GM19452 (cell line): Measurements from ENCODE around the gene TTC7B.

ENCODE experiments used
- ATAC-seq: cut with Tn5 transposase; IDR thresholded peaks from one replicate; pipeline ENCODE4 v1.9.1; 2021; ENCODE audit not compliant: unreplicated experiment

Gene TTC7B

DNA sequence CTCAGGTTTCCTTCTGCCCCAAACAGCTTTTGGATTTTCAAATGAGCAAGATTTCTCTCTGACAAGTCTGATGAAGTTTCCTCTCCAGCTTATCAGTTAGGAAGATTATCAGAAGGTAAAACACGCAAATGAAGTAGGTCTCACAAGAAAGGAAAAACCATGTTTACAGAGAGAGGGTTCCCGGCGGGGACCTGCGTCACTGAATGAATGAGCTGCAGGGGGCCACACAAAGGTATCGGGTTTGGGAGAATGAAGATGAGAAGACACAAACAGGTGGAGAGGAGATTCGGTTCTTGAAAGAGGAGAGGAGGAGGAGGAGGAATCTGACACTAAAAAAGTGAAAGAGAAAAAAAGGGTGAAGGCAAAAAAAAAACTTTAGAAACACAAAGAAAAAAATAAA lies 210.8 kb downstream of the TTC7B start:
- no peak for ATAC-seq

DNA sequence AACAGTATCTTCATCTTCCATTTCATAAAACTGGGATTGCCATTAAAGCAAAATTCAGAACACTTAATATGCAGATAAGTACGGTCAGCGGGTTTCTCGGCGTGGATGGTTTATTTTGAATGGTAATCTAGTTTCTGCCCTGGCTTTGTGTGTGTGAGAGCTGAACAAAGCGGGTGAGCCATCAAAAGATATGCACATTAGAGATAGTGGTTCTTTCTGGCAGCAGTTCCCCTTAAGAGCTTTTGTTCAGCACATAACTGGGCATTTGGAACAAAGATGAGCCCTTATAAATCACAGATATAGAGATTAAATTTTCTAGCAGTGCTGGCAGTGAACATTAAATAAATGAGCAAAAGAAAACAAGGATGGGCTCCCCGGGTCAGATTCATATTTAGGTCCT lies 211.9 kb downstream of the TTC7B start:
- no peak for ATAC-seq

DNA sequence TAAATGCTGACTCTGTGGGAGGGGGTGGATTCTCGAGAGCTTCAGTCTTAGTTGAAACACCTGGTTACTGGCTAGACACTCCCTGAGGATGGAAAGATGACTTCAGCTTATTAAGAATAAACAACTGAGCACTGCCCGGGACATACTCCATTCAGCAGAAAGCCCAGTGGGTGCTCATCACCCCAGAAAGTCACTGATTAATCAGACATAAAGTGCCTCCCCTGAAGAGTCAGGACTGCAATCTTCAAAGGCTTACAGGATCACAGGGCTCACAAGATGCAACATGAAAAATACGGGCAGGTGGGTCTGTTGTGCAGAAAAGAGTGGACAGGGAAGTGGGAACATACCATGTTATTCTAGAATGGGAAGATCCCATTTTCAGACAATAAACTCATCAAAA lies 212.4 kb downstream of the TTC7B start:
- no peak for ATAC-seq

DNA sequence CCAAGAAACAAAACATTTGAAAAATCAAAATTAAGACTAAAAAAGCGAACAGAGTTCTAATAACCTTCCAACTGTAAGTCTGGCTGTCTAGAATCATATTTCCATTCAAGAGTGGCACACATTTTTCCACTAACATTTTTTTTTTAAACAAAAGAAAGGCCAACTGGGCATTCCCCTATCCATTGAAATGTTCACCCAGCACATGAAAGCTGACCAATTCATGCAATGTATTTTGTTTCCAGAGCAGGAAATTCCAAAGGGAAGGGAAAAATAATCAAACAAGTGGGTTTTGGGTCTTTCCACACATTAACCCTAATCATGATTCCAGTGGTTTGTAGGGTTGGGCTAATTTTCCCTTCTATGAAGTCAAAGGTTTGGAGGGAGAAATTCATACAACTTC lies 212.9 kb downstream of the TTC7B start:
- ATAC-seq, result no peak

DNA sequence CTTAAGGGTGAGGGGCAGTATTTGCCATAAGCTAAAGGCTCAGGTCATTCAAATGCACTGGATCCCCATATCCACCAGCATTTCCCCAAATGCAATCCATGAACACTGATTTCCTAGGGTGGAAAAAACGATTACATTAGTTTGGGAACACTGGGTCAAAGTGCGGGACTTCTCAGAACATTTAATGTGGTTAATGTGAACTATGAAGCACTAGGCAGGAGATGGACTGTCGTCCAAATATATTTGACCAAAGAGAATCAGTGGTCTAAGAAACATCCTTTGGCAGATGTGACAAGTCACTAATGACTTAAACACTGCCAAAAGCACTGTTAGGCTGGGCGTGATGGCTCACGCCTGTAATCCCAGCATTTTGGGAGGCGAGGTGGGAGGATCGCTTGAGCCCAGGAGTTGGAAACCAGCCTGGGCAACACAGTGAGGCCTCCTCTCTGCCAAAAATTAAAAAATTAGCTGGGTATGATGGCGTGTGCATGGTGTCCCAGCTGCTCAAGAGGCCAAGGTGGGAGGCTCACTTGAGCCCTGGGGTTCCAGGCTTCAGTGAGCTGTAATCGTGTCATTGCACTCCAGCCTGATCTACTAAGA lies 214.0 kb downstream of the TTC7B start:
- ATAC-seq, result no peak

DNA sequence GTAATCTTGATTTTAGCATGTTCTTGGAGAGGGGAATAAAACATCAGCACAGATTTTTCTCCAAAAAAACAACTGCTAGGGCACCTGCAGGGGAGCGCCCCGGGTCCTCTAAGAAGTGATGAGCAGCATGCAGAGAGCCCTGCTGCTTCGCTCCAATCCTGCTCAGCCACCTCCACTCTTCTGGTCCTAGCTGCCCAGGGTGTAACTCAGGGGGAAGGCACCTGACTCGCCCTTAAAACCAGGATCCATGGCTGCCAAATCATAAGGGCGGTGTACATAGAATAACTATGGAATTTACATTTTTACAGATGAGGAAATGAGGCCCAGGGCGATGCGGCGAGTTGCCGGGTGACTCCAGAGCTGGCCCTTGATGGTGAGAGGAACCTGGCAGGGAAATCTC lies 214.7 kb downstream of the TTC7B start:
- no peak for ATAC-seq

DNA sequence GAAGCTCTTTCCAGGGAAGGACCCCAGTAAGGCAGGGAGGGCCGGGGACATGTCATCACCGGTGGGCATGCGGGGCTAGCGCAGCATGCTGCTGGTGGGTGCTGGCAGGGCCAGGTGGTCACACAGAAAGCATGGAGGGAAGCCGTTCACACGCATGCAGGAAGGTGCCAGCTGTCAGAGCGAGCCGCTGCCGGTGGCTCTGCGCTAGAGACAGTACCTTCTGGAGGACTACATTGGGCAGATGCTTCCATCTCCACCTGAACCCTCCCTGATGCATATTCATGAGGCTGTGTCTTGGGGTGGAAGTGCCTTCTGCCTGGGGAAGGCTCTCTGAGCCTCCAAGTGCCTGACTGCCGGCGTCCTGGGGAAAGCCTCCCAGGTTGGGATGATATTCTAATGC lies 215.6 kb downstream of the TTC7B start:
- no peak for ATAC-seq

DNA sequence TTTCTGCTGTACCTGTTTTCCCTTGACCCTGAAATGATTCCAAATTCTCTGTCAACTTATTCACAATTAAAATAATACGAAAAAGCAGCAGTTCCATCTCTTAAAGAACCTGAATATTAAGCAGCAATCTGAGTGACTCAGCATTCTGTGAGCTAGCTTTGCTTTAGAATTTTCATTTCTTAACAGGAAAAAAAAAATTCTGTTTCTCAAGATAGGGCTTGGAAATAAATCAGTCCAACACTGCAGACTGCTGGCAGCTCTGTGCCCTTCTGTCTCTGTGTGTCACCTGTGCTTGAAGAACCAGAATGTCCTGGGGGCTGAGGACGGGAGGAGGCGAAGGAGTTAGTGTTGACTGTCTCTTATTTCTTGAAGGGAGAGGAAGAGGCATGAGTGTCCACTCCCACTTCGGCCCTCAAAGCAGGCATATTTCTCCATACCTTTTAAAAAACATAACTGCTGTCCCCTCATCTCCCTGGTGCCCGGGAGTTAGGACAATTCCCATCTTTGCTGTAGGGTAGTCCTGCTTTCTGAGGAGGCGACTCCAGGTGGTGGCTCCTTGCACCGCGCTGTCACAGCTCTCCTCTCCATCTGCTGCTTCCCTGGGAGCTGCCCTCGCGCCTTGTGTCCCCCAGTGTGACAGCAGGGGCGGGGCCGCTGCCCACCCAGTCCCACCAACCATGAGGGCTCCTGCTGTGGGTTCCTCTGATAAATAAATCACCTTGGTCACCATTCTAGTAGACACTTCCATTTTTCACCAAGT lies 216.3 kb downstream of the TTC7B start:
- no peak for ATAC-seq

DNA sequence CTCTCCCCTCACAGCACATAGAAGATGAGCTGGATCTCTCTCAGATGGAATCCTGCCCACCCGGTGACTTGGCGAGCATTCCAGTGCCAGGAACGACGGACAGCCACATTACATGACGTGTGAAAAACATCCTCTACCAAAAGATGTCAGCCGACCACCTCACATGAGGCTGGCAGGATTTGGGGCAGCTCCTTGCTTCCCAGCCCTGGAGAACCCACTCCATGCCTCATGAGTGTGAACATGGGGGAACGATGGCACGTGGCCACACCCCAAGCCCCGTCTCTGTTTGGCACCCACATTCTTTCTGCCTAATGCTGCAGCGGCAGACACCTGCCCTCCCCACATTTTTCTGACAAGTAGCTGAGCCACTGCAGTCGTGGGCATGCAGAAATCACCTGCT lies 216.9 kb downstream of the TTC7B start:
- ATAC-seq, result no peak

DNA sequence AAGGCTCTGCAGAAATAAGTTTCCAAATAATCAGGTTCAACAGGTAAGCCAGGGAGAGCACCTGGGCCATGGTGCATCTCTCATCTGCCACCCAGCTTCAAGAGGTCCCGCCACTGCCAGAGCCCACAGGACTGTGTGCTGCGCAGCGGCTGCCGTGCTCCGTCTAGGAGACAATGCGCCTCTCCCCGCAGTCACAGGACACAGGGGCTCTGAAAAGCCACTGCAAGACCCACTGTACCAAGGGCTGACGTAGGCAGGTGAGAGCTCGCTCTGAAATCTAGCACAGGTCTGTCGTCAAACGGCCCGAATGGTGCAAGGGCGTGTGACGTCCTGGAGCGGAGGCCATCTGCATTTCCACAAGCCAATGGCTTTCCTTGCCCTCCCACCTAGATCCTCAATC lies 218.3 kb downstream of the TTC7B start:
- no peak for ATAC-seq

DNA sequence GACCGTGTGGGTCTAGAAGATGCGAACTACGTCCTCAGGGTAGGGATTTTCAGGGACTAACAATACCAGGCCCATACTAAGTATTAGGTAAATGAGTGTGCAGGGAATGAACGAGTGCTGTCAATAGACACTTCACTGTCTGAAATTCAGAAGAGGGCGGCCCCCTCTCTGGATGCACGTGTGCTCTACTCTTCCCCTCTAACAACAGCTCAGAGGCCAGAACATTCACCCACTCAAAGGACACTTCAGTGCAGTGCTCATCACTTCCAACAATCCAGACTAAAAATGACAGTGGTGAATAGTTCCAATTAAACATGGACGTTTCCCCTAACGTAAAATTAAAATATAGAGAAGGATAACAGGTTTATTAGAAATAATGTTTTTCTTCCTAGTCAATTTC lies 219.5 kb downstream of the TTC7B start:
- no peak for ATAC-seq

DNA sequence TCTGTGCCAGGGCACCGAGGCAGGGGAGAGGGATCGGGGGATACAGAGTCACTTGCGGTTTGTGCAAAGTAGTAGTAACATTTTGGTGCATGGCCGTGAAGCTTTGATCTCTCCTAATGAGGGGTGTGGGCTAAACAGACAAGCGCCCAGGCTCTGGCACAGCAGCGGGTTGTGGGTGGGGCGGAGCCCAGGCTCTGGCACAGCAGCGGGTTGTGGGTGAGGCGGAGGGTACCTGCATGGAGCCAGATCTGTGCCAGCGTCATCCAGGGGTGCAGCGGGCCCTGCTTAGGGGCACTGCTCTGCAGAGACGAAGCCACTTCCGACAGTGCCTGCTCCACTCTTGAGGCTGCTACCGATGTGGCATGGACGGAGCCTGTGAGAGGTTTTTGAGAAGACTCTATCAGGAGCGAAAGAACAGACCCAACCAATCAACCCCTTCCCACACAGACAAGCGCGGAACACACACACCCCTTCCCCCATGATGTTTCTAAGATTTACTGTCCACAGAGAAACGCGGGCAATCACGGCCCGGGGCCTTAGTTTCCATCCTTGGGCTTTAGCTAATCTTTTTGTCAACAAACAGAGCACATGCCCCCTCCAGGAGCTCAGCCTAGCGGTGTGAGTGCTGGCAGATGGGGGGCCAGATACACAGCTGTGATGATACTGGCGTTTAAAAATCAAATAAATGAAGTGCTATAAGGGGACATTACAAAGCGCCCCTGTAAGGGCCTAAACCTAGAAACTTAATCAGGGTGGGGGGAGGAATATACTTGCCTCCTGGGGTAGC lies 222.8 kb downstream of the TTC7B start:
- no peak for ATAC-seq

DNA sequence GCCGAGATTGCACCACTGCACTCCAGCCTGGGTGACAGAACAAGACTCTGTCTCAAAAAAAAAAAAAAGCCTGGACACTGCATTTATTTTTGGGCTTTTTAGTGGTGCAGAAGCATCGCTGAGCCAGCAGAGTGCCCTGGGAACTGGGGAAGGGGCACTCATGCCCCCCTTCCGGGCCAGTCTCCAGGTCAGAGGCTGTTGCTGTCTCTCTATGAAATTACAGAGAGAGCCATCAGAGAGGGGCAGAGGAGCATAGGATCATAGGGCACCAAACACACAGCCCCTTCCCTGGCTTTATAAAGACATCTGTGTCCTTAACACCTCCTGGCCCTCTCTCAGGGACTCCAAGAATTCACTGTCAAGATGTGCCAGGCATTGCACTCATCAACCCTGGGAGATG lies 223.6 kb downstream of the TTC7B start:
- ATAC-seq, result no peak

DNA sequence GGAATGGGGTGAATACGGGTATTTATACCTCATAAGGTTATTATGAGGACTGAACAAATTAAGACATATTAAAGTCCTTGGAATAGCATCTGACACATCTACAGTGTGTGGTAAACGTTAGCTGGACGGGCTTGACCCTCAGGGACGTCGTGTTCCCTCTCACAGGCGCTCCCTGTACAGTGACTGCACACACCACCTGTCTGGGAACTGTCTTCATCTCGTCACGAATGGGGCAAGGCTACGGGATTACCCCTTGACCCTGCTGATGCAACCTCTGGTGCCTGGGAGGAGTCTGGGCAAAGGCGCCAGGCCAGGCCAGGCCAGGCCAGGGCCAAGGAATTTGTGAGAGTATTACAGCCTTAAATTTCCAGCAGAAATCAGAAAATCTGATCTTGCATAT lies 228.3 kb downstream of the TTC7B start:
- ATAC-seq, result no peak

DNA sequence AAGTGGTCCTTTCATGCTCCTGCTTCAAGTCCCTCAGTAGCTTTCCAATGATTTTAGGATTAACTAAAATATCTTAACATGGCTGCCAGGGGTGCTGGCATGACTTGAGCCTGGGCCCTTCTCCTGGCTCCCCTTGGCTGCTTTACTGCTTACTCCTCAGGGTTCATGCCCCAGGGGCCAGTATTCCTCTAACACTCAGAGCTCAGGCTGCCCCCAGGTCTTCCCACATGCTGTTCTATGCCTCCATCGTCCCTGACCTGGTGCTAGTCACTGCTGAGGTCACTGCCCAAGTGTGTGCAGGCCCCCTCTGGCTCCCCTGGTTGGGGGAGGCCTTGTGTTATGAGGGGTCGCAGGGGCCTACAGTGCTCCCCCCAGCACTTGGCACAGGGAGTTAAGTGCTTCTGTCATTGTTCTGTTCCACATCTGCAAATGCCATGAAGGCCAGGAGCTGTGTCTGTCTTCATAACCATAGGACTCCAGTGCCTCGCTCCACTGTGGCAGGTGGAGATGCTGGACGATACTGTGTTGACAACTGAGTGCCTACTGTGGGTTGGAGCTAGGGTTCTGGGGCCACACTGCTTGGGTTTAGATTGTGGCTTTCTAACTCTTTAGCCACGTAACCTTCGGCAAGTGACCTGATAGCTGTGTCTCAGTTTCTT lies 228.8 kb downstream of the TTC7B start:
- no peak for ATAC-seq

DNA sequence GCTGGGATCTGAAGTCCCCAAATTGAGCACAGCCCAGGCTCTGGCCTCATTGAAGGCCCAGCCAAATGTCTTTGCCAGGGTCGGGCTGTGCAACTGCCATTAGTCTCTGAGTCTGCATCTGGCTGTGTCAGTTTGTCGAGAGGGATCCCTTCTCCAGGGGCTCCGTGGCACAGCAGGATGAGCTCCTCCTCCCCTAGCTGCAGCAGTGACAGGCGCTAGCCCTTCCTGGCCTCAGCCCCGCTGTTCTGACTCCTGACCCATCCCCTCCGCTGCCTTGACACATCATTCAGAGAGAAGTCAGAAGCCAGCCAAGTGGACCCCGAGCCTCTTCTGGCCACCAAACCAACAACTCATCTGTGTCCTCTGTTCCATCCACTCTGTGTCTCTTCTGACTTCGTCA lies 231.1 kb downstream of the TTC7B start:
- no peak for ATAC-seq

DNA sequence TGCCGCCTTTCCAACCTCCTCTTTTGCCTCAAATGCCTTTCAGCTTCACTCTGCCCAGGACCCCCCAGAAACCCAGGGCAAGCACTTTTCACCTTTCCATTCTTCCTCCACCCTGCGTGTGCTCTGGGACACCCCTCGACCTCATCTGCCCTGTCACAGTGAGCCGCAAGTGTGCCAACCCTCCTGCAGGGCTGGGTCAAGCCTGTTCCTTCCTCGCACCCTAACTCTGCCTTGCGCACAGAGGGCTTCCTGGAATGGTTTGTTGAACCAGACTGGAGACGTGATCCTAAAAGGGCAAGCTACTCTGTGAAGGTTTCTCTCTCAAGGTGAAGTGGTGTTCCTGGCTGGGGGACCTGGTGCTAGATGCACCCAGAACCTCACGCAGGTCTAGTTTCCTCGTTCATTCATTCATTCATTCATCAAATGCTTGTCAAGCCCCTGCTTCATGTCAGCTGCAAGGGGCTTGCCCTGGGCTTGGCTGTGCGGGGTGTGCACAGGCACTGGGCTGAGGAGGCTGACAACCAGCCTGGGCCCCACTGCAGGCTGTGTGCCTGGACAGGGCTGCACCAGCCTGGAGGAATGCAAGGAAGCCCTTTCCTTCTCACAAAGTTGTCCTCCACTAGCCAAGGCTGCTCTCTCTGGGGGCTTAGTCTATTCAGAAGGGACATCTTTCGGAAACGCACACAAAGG lies 232.2 kb downstream of the TTC7B start:
- ATAC-seq, result no peak

DNA sequence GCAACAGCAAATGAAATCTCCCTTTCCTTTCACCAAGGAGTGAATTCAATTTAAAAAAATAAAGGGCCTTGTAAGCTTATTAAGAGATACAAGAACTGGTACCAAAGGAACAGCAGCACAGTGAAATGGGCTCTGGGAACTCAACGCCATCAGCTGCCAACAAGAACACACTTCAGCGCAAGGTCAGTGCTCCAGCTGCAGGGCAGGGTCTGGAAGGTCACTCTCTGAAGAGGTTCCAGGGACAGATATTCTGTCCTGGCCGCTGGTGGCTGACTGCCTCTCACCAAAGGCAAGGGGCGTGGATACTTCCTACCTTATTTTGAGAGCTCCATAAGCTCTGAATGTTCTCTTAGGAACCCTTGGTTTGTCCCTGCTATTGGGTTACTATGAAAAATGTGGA lies 232.8 kb downstream of the TTC7B start:
- ATAC-seq, result no peak

DNA sequence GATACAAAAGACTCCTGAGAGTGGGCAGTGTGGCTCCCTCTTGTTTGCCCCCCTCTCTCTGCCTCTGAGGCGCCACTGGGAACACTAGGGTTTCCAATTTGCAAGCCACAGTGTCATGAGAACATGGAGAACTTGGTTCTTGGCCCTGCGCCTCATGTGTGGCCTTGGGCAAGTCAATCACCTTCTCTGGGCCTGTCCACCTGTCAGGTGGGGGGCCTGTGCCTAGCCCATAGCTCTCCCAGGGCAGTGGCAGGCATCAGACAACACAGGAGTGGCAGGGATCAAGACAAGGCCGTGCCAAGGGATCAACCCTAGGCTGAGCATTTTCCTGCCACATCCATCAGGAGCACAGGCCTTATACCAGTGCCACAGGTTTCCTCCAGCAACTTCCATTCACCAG lies 234.1 kb downstream of the TTC7B start:
- no peak for ATAC-seq

DNA sequence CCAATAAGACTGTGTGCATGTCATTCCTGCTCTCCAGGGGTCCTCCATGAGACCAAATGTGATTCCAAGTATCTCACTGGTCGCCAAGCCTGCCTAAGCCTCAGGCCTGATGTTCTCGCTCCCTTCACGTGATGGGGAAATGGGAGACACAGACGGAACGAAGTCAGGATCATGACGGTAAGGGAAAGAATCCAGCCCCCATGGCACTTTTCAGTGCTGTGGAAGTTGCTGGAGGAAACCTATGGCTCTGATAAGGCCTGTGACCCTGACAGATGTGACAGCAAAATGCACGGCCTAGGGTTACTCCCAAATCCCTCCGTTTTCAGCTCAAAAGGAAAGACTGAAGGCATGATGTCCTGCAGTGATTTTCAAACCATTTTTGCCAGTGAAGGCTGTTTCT lies 234.5 kb downstream of the TTC7B start:
- ATAC-seq, result no peak
